Liver (tissue), 9 donors: ENCODE measurements around the gene IRF4. TPM values are rescaled to one million over a fixed set of nuclear protein-coding genes. Genes with fewer than 3 reads are reported as not detected.

Experiments
- DNase-seq: peaks from one replicate; pipeline ENCODE4 v3.0.0-alpha.2; 2017; ENCODE audit warnings: low spot score
- H3K27ac ChIP-seq, 2 donors: one replicate each; pipeline ENCODE4 v1.7.0; 2013; ENCODE audit warnings: inconsistent platforms in 2 of 2, low read length in 2 of 2, control low read depth in 1 of 2, low read depth in 1 of 2, mild to moderate bottlenecking in 1 of 2
- H3K27me3 ChIP-seq, 4 donors: one replicate each; pipeline versions ENCODE4 v1.6.1 to v1.7.0; 2013; ENCODE audit warnings: low read length in 3 of 4, inconsistent platforms in 1 of 4, mild to moderate bottlenecking in 1 of 4, moderate library complexity in 1 of 4; ENCODE audit not compliant: control insufficient read depth in 4 of 4, insufficient read depth in 4 of 4
- H3K36me3 ChIP-seq, 4 donors: one replicate each; pipeline versions ENCODE4 v1.6.1 to v1.7.0; 2013; ENCODE audit warnings: low read length in 3 of 4, mild to moderate bottlenecking in 3 of 4, low read depth in 1 of 4, moderate library complexity in 1 of 4; ENCODE audit not compliant: control insufficient read depth in 4 of 4, insufficient read depth in 3 of 4
- H3K4me1 ChIP-seq, 4 donors: one replicate each; pipeline versions ENCODE4 v1.6.1 to v1.7.0; 2013; ENCODE audit warnings: low read length in 3 of 4, mild to moderate bottlenecking in 3 of 4, moderate library complexity in 1 of 4; ENCODE audit not compliant: control insufficient read depth in 4 of 4, insufficient read depth in 4 of 4
- H3K4me3 ChIP-seq, 3 donors: one replicate each; pipeline versions ENCODE4 v1.6.1 to v1.7.0; 2013; ENCODE audit warnings: low read length in 3 of 3, control low read depth in 1 of 3, low read depth in 1 of 3, mild to moderate bottlenecking in 1 of 3
- H3K9ac ChIP-seq, 2 donors: one replicate each; pipeline ENCODE4 v1.7.0; 2013; ENCODE audit warnings: low read length in 2 of 2, mild to moderate bottlenecking in 2 of 2, moderate library complexity in 2 of 2, control low read depth in 1 of 2, low read depth in 1 of 2
- H3K9me3 ChIP-seq, 4 donors: one replicate each; pipeline versions ENCODE4 v1.6.1 to v1.7.0; 2013; ENCODE audit warnings: low read length in 3 of 4; ENCODE audit not compliant: control insufficient read depth in 4 of 4
- EGR1 ChIP-seq, 2 donors: IDR thresholded peaks; 2 replicates each; pipeline ENCODE4 v1.6.1; 2016 to 2018; ENCODE audit warnings: antibody characterized with exemption in 2 of 2, low read depth in 2 of 2
- FOXA1 ChIP-seq: IDR thresholded peaks from 2 replicates; pipeline ENCODE4 v1.6.1; 2016; ENCODE audit warnings: antibody characterized with exemption
- FOXA2 ChIP-seq: IDR thresholded peaks from 2 replicates; pipeline ENCODE4 v1.6.1; 2016; ENCODE audit warnings: antibody characterized with exemption
- GABPA ChIP-seq, 2 donors: IDR thresholded peaks in 1 of 2; conservative IDR thresholded peaks in 1 of 2; 2 replicates each; pipeline ENCODE4 v1.6.1; 2016; ENCODE audit warnings: antibody characterized with exemption in 2 of 2, mild to moderate bottlenecking in 1 of 2, moderate library complexity in 1 of 2
- HNF4A ChIP-seq, 2 donors: conservative IDR thresholded peaks; 2 replicates each; pipeline ENCODE4 v1.6.1; 2016; ENCODE audit warnings: antibody characterized with exemption in 2 of 2, mild to moderate bottlenecking in 2 of 2
- HNF4G ChIP-seq: IDR thresholded peaks from 2 replicates; pipeline ENCODE4 v1.6.1; 2016; ENCODE audit warnings: antibody characterized with exemption
- JUND ChIP-seq, 2 donors: IDR thresholded peaks; 2 replicates each; pipeline ENCODE4 v1.6.1; 2016; ENCODE audit warnings: antibody characterized with exemption in 2 of 2
- NR2F2 ChIP-seq: IDR thresholded peaks from 2 replicates; pipeline ENCODE4 v1.6.1; 2016; ENCODE audit warnings: antibody characterized with exemption
- RAD21 ChIP-seq, 2 donors: IDR thresholded peaks; 2 replicates each; pipeline ENCODE4 v1.6.1; 2016; ENCODE audit warnings: antibody characterized with exemption in 2 of 2, mild to moderate bottlenecking in 2 of 2
- RXRA ChIP-seq, 2 donors: IDR thresholded peaks; 2 replicates each; pipeline ENCODE4 v1.6.1; 2017 to 2018; ENCODE audit warnings: antibody characterized with exemption in 2 of 2, mild to moderate bottlenecking in 1 of 2
- SP1 ChIP-seq: IDR thresholded peaks from 2 replicates; pipeline ENCODE4 v1.6.1; 2018; ENCODE audit warnings: antibody characterized with exemption, mild to moderate bottlenecking
- TAF1 ChIP-seq: conservative IDR thresholded peaks from 2 replicates; pipeline ENCODE4 v1.6.1; 2016; ENCODE audit warnings: antibody characterized with exemption, mild to moderate bottlenecking
- YY1 ChIP-seq: IDR thresholded peaks from 2 replicates; pipeline ENCODE4 v1.6.1; 2016; ENCODE audit warnings: antibody characterized with exemption, mild to moderate bottlenecking
- WGBS: extraction: QIAGEN DNeasy Blood & Tissue Kit; methylation state at CpG from one replicate; pipeline ENCODE4 v1.1.7; 2013; 5-methylcytosine and 5-hydroxymethylcytosine counted together
- polyA plus RNA-seq, 2 donors: library from polyadenylated mRNA; stranded (reverse) in 1 of 2; unstranded in 1 of 2; fragments of 200-250 nt in 1 of 2; fragments of >200 nt in 1 of 2; fragmentation: Nextera tagmentation in 1 of 2; extraction: Ambion mirVana in 1 of 2; gene quantifications; one replicate each; pipeline versions ENCODE4 v1.2.1 to v1.2.3, GENCODE V29; 2013 to 2015
- total RNA-seq, 2 donors: library from RNA; depleted of rRNA; stranded (reverse); fragments of >200 nt; gene quantifications; one replicate each; pipeline ENCODE4 v1.2.3, GENCODE V29; 2014
- TF ChIP-seq, protein P1 (sequence below): fragments of 150-350 bp; IDR thresholded peaks from 2 replicates; pipeline ENCODE4 v1.5.1; 2017; ENCODE audit warnings: improper control_type of control experiment, low read depth, low read length; ENCODE audit not compliant: missing input control
- TF ChIP-seq, protein P2 (sequence below): IDR thresholded peaks from 2 replicates; pipeline ENCODE4 v1.6.1; 2016; ENCODE audit warnings: antibody characterized with exemption
- TF ChIP-seq, protein P3 (sequence below): IDR thresholded peaks from 2 replicates; pipeline ENCODE4 v1.6.1; 2016; ENCODE audit warnings: antibody characterized with exemption
- TF ChIP-seq, protein P4 (sequence below): IDR thresholded peaks from 2 replicates; pipeline ENCODE4 v1.6.1; 2016; ENCODE audit warnings: antibody characterized with exemption, mild to moderate bottlenecking
- TF ChIP-seq, protein P5 (sequence below): IDR thresholded peaks from 2 replicates; pipeline ENCODE4 v1.6.1; 2016; ENCODE audit warnings: antibody characterized with exemption
- donor health status: healthy.
- donor health status: healthy.
- donor health status: healthy.
- donor health status: healthy.
- donor health status: healthy.

Gene IRF4
- total and polyA plus RNA-seq, 4 donors = 0.68 to 1.6 (median 1.1) TPM

DNA sequence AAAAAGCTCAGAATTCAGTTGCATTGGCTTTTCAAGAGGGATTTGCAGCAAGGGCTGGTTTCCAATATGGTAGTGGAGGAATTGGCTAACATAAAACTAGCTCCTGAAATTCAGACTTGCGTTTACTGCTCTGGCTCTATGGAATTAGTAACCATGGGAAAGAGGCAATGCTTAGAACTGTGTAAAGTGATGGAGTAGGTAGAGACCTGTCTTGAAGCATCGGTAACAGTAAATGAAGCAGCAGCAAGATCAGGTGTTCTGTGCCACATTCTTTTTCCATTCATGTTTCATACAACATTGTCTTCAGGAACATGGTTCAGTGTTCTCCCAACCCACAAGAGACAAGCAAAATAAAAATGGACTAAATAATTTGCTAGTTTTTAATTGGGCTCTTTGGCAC, 6.5 kb downstream of the IRF4 start (continued):
- TF ChIP-seq EGR1 (IDR thresholded peaks at IDR 0.05; ENCODE audit: low read depth in 2 of 2) (no peak), FOXA2 (no peak)

DNA sequence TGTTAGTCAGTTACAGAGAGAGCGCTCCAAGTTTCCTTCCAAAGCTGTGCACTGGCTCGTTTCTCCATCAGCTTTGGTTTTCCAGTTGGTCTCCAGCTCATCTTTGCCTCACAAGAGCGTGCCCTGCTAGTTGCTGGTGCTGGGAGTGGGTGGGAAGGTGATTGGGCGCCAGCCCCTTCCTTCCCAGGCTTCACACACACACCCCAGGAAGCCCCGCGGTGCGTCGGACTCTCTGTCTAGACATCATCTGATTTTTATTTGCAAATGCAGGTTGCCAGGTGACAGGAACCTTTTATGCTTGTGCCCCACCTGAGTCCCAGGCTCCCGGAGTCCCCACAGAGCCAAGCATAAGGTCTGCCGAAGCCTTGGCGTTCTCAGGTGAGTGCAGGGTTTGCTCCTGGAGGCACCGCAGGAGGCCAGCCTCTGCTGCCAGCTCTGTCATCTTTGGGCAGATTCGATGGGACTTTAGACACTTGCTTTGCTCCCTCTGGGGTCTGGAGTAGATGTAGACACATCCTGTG, 7.1 kb downstream of the IRF4 start:
- Histone ChIP-seq H3K27me3 (peaks cover 0 to 3% (median 1%) of the 10 kb centered on the region in 4 donors), H3K27ac (no peak overlapping the region), H3K36me3 (no peaks in the 10 kb centered on the region), H3K9ac (no peak overlapping the region), H3K9me3 (no peaks in the 10 kb centered on the region), H3K4me3 (no peak overlapping the region), H3K4me1 (peaks cover 0 to 5% (median 2%) of the 10 kb centered on the region in 4 donors)
- no peak for TF ChIP-seq FOXA1
- TF ChIP-seq, protein P1, sequence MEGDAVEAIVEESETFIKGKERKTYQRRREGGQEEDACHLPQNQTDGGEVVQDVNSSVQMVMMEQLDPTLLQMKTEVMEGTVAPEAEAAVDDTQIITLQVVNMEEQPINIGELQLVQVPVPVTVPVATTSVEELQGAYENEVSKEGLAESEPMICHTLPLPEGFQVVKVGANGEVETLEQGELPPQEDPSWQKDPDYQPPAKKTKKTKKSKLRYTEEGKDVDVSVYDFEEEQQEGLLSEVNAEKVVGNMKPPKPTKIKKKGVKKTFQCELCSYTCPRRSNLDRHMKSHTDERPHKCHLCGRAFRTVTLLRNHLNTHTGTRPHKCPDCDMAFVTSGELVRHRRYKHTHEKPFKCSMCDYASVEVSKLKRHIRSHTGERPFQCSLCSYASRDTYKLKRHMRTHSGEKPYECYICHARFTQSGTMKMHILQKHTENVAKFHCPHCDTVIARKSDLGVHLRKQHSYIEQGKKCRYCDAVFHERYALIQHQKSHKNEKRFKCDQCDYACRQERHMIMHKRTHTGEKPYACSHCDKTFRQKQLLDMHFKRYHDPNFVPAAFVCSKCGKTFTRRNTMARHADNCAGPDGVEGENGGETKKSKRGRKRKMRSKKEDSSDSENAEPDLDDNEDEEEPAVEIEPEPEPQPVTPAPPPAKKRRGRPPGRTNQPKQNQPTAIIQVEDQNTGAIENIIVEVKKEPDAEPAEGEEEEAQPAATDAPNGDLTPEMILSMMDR = no peak
- no peak for TF ChIP-seq FOXA2
- no peak for TF ChIP-seq NR2F2
- no peak for TF ChIP-seq EGR1 (IDR thresholded peaks at IDR 0.05; ENCODE audit: low read depth in 2 of 2)
- TF ChIP-seq, protein P2, sequence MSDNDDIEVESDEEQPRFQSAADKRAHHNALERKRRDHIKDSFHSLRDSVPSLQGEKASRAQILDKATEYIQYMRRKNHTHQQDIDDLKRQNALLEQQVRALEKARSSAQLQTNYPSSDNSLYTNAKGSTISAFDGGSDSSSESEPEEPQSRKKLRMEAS = no peak
- TF ChIP-seq JUND (IDR thresholded peaks at IDR 0.05) = no peak
- no peak for TF ChIP-seq TAF1
- TF ChIP-seq RXRA (IDR thresholded peaks at IDR 0.05) = no peak
- TF ChIP-seq YY1 = no peak
- no peak for TF ChIP-seq HNF4G
- TF ChIP-seq, protein P3, sequence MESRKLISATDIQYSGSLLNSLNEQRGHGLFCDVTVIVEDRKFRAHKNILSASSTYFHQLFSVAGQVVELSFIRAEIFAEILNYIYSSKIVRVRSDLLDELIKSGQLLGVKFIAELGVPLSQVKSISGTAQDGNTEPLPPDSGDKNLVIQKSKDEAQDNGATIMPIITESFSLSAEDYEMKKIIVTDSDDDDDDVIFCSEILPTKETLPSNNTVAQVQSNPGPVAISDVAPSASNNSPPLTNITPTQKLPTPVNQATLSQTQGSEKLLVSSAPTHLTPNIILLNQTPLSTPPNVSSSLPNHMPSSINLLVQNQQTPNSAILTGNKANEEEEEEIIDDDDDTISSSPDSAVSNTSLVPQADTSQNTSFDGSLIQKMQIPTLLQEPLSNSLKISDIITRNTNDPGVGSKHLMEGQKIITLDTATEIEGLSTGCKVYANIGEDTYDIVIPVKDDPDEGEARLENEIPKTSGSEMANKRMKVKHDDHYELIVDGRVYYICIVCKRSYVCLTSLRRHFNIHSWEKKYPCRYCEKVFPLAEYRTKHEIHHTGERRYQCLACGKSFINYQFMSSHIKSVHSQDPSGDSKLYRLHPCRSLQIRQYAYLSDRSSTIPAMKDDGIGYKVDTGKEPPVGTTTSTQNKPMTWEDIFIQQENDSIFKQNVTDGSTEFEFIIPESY = no peak
- no peak for TF ChIP-seq SP1
- no peak for TF ChIP-seq RAD21 (IDR thresholded peaks at IDR 0.05)
- TF ChIP-seq, protein P4, sequence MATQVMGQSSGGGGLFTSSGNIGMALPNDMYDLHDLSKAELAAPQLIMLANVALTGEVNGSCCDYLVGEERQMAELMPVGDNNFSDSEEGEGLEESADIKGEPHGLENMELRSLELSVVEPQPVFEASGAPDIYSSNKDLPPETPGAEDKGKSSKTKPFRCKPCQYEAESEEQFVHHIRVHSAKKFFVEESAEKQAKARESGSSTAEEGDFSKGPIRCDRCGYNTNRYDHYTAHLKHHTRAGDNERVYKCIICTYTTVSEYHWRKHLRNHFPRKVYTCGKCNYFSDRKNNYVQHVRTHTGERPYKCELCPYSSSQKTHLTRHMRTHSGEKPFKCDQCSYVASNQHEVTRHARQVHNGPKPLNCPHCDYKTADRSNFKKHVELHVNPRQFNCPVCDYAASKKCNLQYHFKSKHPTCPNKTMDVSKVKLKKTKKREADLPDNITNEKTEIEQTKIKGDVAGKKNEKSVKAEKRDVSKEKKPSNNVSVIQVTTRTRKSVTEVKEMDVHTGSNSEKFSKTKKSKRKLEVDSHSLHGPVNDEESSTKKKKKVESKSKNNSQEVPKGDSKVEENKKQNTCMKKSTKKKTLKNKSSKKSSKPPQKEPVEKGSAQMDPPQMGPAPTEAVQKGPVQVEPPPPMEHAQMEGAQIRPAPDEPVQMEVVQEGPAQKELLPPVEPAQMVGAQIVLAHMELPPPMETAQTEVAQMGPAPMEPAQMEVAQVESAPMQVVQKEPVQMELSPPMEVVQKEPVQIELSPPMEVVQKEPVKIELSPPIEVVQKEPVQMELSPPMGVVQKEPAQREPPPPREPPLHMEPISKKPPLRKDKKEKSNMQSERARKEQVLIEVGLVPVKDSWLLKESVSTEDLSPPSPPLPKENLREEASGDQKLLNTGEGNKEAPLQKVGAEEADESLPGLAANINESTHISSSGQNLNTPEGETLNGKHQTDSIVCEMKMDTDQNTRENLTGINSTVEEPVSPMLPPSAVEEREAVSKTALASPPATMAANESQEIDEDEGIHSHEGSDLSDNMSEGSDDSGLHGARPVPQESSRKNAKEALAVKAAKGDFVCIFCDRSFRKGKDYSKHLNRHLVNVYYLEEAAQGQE = no peak
- no peak for TF ChIP-seq GABPA (IDR thresholded peaks at IDR 0.05 in 1 of 2, conservative IDR thresholded peaks at IDR 0.05 in 1 of 2)
- TF ChIP-seq, protein P5, sequence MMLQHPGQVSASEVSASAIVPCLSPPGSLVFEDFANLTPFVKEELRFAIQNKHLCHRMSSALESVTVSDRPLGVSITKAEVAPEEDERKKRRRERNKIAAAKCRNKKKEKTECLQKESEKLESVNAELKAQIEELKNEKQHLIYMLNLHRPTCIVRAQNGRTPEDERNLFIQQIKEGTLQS = no peak
- no peak for TF ChIP-seq HNF4A (conservative IDR thresholded peaks at IDR 0.05)
- DNase-seq = no peak
- 74% methylated on average over 13 of the region's 13 CpGs for WGBS
